Mononuclear cell (primary cell): ENCODE results near the gene LGALS7. TPM values are rescaled to one million over a fixed set of nuclear protein-coding genes. Genes with fewer than 3 reads are reported as not detected.
"Not testable (repeated sequence)": the region's sequence is repeated elsewhere in the genome, so short reads cannot be mapped to it uniquely, and the experiment has no call there.

Experiments
- H3K27me3 ChIP-seq: 2 replicates; pipeline ENCODE4 v1.6.0; 2011; ENCODE audit warnings: low read length, control low read depth; ENCODE audit not compliant: insufficient read depth
- H3K4me1 ChIP-seq: 2 replicates; pipeline ENCODE4 v1.5.1; 2011; ENCODE audit warnings: mild to moderate bottlenecking, low read length, control low read depth; ENCODE audit not compliant: insufficient read depth
- H3K4me3 ChIP-seq: 2 replicates; pipeline ENCODE4 v1.5.1; 2011; ENCODE audit warnings: mild to moderate bottlenecking, low read length, moderate library complexity
- H3K9me3 ChIP-seq: 2 replicates; pipeline ENCODE4 v1.5.1; 2011; ENCODE audit warnings: low read depth, mild to moderate bottlenecking, control low read depth, low read length
- total RNA-seq: library from RNA; depleted of rRNA; stranded (reverse); fragments of >200 nt; gene quantifications from one replicate; pipeline ENCODE4 v1.2.3, GENCODE V29; 2012

Gene LGALS7
- total RNA-seq, 1 donor: not detected

- H3K9me3 ChIP-seq: no peaks in the 10 kb centered on the region
- H3K4me3 ChIP-seq: no peak overlapping the region
- H3K27me3 ChIP-seq: no peaks in the 10 kb centered on the region
- peaks cover 12% of the 10 kb centered on the region for H3K4me1 ChIP-seq
Observed at GRCh38 chr19:38766276-38767047, 6.9 kb downstream of the LGALS7 start.

GRCh38 chr19:38765214-38765613 is 8.1 kb downstream of the LGALS7 start:
- Histone ChIP-seq H3K27me3 (no peaks in the 10 kb centered on the region), H3K4me1 (peaks cover 12% of the 10 kb centered on the region), H3K9me3 (no peaks in the 10 kb centered on the region), H3K4me3 (no peak overlapping the region)

DNA sequence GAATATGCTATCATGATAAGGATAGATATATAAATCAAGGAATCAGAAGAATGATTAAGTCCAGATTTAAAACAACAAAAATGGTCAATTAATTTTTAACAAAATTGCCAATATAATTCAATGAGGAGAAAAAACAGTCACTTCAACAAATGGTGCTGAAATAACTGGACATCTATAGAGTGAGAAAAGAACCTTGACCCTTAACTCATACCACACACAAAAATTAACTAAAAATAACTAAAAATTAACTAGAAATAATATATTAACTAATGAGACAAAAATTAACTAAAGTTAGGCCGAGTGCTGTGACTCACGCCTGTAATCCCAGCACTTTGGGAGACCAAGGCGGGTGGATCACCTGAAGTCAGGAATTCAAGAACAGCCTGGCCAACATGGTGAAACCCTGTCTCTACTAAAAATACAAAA is 9.5 kb downstream of the LGALS7 start:
- peaks cover 11% of the 10 kb centered on the region for H3K4me1 ChIP-seq
- H3K9me3 ChIP-seq: no peaks in the 10 kb centered on the region
- no peak overlapping the region for H3K4me3 ChIP-seq
- H3K27me3 ChIP-seq: no peaks in the 10 kb centered on the region

DNA sequence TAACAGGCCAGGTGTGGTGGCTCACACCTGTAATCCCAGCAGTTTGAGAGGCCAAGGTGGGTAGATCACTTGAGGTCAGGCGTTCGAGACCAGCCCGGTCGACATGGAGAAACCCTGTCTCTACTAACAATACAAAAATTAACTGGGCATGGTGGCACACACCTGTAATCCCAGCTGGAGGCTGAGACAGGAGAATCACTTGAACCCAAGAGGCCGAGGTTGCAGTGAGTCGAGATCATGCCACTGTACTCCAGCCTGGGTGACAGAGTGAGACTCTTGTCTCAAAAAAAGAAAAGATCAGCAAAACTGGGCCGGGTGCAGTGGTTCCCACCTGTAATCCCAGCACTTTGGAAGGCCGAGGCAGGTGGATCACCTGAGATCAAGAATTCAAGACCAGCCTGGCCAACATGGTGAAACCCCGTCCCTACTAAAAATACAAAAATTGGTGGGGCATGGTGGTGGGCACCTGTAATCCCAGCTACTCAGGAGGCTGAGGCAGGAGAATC is 11.4 kb downstream of the LGALS7 start:
- H3K4me1 ChIP-seq: peaks cover 11% of the 10 kb centered on the region
- H3K27me3 ChIP-seq, H3K9me3 ChIP-seq, H3K4me3 ChIP-seq: not testable (repeated sequence)

GRCh38 chr19:38760805-38761517 is 12.4 kb downstream of the LGALS7 start:
- H3K4me3 ChIP-seq, H3K27me3 ChIP-seq, H3K9me3 ChIP-seq: not testable (repeated sequence)
- peaks cover 11% of the 10 kb centered on the region for H3K4me1 ChIP-seq

GRCh38 chr19:38759590-38760003 is 13.7 kb downstream of the LGALS7 start:
- peaks cover 11% of the 10 kb centered on the region for H3K4me1 ChIP-seq
- no peaks in the 10 kb centered on the region for H3K27me3 ChIP-seq
- no peak overlapping the region for H3K4me3 ChIP-seq
- H3K9me3 ChIP-seq: no peaks in the 10 kb centered on the region

DNA sequence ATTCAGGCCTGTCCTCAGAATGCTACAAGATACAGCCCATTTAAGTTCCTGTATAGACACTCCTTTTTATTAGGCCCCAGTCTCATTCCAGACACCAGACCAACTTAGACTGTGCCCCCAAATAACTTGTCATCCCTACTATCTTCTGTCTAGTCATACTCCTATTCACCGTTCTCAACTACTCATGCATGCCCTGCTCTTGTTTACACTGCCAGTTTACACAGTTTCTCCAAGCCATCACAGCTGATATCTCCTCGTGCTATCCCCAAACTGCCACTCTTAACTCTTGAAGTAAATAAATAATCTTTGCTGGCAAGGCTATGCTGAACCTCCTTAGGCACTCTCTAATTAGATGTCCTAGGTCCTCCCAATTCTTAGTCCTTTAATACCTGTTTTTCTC is 19.1 kb downstream of the LGALS7 start:
- not testable (repeated sequence) for H3K4me3 ChIP-seq, H3K4me1 ChIP-seq, H3K27me3 ChIP-seq, H3K9me3 ChIP-seq

DNA sequence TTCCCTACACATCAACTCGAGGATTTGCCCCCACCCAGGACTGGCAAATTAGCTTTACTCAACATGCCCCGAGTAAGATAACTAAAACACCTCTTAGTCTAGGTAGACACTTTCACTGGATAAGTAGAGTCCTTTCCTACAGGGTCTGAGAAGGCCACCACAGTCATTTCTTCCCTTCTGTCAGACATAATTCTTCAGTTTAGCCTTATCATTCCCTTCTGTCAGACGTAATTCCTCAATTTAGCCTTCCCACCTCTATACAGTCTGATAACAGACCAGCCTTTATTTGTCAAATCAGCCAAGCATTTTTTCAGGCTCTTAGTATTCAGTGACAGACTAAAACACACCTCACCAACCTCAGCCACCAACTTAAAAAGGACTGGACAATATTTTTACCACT is 19.5 kb downstream of the LGALS7 start:
- H3K27me3 ChIP-seq, H3K4me1 ChIP-seq, H3K4me3 ChIP-seq, H3K9me3 ChIP-seq: not testable (repeated sequence)

GRCh38 chr19:38745316-38745715 is 28.0 kb downstream of the LGALS7 start:
- H3K9me3 ChIP-seq: no peaks in the 10 kb centered on the region
- no peak overlapping the region for H3K4me3 ChIP-seq
- no peaks in the 10 kb centered on the region for H3K4me1 ChIP-seq
- H3K27me3 ChIP-seq: no peaks in the 10 kb centered on the region

- no peaks in the 10 kb centered on the region for H3K9me3 ChIP-seq
- peaks cover 3% of the 10 kb centered on the region for H3K4me1 ChIP-seq
- H3K4me3 ChIP-seq: no peak overlapping the region
- H3K27me3 ChIP-seq: no peaks in the 10 kb centered on the region
Observed at GRCh38 chr19:38744874-38745273, 28.4 kb downstream of the LGALS7 start.

- Histone ChIP-seq H3K4me1 (peaks cover 9% of the 10 kb centered on the region), H3K4me3 (no peak within 1 kb of the TSS), H3K9me3 (no peaks in the 10 kb centered on the region), H3K27me3 (no peaks in the 10 kb centered on the region)
Observed at GRCh38 chr19:38744298-38744681, 29.0 kb downstream of the LGALS7 start, which contains the start of gene CAPN12. CAPN12 (minus strand) TSS chr19:38744474; CDS start chr19:38744165, 309 bp downstream.

GRCh38 chr19:38743394-38744297 is 29.7 kb downstream of the LGALS7 start:
- Histone ChIP-seq H3K9me3 (no peaks in the 10 kb centered on the region), H3K4me1 (peaks cover 9% of the 10 kb centered on the region), H3K27me3 (no peaks in the 10 kb centered on the region), H3K4me3 (no peak overlapping the region)

- no peaks in the 10 kb centered on the region for H3K27me3 ChIP-seq
- H3K4me1 ChIP-seq: peaks cover 9% of the 10 kb centered on the region
- no peaks in the 10 kb centered on the region for H3K9me3 ChIP-seq
- no peak overlapping the region for H3K4me3 ChIP-seq
Observed at GRCh38 chr19:38742906-38743305, 30.4 kb downstream of the LGALS7 start.

DNA sequence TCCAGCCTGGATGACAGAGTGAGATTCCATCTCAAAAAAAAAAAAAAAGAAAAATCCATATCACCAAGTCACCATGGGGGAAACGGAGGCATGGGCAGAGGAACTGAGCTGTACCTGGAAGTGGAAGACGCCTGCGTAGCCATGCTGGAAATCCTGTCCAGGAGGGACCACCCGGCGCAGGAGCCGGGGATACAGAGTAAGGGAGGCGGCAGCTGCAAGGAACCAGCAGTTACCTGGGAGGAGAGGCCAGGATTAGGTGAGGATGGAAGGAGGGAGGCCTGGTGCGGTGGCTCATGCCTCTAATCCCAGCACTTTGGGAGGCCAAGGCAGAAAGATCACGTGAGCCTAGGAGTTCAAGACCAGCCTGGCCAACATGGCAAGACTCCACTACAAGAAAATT is 31.0 kb downstream of the LGALS7 start:
- Histone ChIP-seq H3K4me3 (no peak overlapping the region), H3K4me1 (peaks cover 14% of the 10 kb centered on the region), H3K27me3 (no peaks in the 10 kb centered on the region), H3K9me3 (no peaks in the 10 kb centered on the region)

DNA sequence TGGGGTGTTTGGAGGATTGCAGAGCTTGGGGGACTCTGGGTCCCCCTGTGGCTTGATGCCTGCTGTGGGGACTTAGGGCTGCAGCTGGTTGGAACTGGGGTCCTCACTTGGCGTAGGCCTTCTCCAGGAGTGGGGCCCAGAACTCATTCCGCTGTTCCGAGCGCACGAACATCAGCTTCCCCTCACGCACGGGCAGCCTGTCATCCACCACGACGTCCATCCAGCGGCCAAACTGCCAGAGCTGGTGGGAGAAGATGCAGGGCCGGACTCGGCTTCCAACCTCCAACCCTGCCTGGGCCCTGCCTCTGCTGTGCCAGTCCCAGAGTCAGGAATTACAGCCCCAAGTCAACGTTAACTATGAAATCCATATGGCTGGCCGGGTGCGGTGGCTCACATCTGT is 31.6 kb downstream of the LGALS7 start:
- Histone ChIP-seq H3K27me3 (no peaks in the 10 kb centered on the region), H3K9me3 (no peaks in the 10 kb centered on the region), H3K4me1 (peaks cover 15% of the 10 kb centered on the region), H3K4me3 (no peak overlapping the region)
